ENCODE measurements around the gene FMN1.

Gene FMN1

DNA sequence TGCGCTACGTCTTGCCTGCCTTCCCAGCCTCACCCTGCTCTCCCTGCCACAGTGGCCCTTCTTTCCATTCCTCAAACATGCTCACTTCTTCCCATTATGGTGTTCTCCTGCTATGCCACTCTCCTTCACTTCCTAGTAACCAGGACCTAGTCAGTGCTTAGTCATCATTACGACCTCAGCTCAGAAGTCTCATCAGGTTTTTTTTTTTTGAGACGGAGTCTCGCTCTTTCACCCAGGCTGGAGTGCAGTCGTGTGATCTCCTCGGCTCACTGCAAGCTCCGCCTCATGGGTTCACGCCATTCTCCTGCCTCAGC lies 327.2 kb downstream of the FMN1 start:
- no peak for TF ChIP-seq ZBTB7A (IDR thresholded peaks at IDR 0.05; ENCODE audit: low read depth)
- TF ChIP-seq, protein P1, sequence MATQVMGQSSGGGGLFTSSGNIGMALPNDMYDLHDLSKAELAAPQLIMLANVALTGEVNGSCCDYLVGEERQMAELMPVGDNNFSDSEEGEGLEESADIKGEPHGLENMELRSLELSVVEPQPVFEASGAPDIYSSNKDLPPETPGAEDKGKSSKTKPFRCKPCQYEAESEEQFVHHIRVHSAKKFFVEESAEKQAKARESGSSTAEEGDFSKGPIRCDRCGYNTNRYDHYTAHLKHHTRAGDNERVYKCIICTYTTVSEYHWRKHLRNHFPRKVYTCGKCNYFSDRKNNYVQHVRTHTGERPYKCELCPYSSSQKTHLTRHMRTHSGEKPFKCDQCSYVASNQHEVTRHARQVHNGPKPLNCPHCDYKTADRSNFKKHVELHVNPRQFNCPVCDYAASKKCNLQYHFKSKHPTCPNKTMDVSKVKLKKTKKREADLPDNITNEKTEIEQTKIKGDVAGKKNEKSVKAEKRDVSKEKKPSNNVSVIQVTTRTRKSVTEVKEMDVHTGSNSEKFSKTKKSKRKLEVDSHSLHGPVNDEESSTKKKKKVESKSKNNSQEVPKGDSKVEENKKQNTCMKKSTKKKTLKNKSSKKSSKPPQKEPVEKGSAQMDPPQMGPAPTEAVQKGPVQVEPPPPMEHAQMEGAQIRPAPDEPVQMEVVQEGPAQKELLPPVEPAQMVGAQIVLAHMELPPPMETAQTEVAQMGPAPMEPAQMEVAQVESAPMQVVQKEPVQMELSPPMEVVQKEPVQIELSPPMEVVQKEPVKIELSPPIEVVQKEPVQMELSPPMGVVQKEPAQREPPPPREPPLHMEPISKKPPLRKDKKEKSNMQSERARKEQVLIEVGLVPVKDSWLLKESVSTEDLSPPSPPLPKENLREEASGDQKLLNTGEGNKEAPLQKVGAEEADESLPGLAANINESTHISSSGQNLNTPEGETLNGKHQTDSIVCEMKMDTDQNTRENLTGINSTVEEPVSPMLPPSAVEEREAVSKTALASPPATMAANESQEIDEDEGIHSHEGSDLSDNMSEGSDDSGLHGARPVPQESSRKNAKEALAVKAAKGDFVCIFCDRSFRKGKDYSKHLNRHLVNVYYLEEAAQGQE (IDR thresholded peaks at IDR 0.05; ENCODE audit: low read depth), result no peak
- TF ChIP-seq CEBPB (IDR thresholded peaks at IDR 0.05), result no peak
- no peak for TF ChIP-seq RAD21 (IDR thresholded peaks at IDR 0.05; ENCODE audit: low read depth)
- TF ChIP-seq TEAD4 (IDR thresholded peaks at IDR 0.05), result no peak
- TF ChIP-seq EP300 (IDR thresholded peaks at IDR 0.05; ENCODE audit: borderline replicate concordance), result no peak
- no peak for TF ChIP-seq NFIC (IDR thresholded peaks at IDR 0.05)
- TF ChIP-seq TCF12 (IDR thresholded peaks at IDR 0.05; ENCODE audit: low read depth), result no peak
- TF ChIP-seq EGR1 (IDR thresholded peaks at IDR 0.05), result no peak
- no peak for TF ChIP-seq CREB1 (IDR thresholded peaks at IDR 0.05; ENCODE audit: low read depth)
- no peak for TF ChIP-seq FOXM1 (IDR thresholded peaks at IDR 0.05; ENCODE audit: borderline replicate concordance, low read depth)
- TF ChIP-seq, protein P2, sequence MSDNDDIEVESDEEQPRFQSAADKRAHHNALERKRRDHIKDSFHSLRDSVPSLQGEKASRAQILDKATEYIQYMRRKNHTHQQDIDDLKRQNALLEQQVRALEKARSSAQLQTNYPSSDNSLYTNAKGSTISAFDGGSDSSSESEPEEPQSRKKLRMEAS (IDR thresholded peaks at IDR 0.05), result no peak

DNA sequence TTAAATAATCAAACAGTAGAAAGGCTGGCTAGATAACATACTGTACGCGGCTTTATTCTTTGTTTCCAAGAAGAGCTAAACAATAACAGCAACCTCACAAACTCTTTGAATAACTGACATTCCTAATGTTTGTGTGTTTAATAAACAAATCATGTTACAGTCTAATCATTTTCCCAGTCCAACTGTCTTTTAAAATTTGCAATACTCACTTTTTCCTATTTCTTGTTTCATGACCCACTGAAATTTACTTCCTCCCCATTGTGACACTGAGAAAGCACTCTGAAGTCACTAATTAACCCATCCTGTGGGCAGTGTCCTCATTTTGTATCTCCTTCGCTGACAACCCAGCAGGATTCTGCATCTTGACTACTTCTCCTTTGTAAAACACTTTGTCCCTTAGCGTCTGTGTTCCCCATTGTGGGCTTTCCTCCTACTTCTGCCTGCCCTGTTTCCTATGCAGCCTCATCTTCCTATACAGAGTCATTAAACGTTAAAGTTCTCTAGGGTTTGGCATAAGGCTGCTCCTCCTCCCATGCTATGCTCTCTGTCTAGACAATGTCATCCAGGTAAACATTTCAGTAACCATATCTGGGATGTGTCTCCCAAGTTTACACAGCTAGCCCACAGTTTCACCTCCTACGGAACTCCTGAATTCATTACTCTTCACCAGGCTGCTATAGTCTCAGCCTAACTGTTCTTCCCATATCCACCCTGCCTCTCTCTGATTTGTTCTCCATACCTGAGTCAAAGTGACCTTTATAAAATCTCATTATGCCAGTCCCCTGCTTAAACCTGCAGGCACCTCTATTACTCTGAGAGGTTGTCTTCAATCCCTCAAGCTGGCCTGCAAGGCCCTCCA lies 327.8 kb downstream of the FMN1 start:
- TF ChIP-seq, protein P3, sequence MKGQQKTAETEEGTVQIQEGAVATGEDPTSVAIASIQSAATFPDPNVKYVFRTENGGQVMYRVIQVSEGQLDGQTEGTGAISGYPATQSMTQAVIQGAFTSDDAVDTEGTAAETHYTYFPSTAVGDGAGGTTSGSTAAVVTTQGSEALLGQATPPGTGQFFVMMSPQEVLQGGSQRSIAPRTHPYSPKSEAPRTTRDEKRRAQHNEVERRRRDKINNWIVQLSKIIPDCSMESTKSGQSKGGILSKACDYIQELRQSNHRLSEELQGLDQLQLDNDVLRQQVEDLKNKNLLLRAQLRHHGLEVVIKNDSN (IDR thresholded peaks at IDR 0.05), result no peak
- TF ChIP-seq FOXM1 (IDR thresholded peaks at IDR 0.05; ENCODE audit: borderline replicate concordance, low read depth), result no peak
- no peak for TF ChIP-seq TAF1 (IDR thresholded peaks at IDR 0.05; ENCODE audit: low read depth)
- no peak for TF ChIP-seq CEBPB (IDR thresholded peaks at IDR 0.05)
- TF ChIP-seq, protein P2 (IDR thresholded peaks at IDR 0.05), result no peak
- no peak for TF ChIP-seq EGR1 (IDR thresholded peaks at IDR 0.05)
- TF ChIP-seq RAD21 (IDR thresholded peaks at IDR 0.05; ENCODE audit: low read depth), result no peak
- TF ChIP-seq YY1 (IDR thresholded peaks at IDR 0.05; ENCODE audit: low read depth), result no peak
- no peak for TF ChIP-seq TEAD4 (IDR thresholded peaks at IDR 0.05)
- no peak for TF ChIP-seq CREB1 (IDR thresholded peaks at IDR 0.05; ENCODE audit: low read depth)
- TF ChIP-seq EP300 (IDR thresholded peaks at IDR 0.05; ENCODE audit: borderline replicate concordance), result no peak
- TF ChIP-seq NFIC (IDR thresholded peaks at IDR 0.05), result no peak
- TF ChIP-seq, protein P1 (IDR thresholded peaks at IDR 0.05; ENCODE audit: low read depth), result no peak

DNA sequence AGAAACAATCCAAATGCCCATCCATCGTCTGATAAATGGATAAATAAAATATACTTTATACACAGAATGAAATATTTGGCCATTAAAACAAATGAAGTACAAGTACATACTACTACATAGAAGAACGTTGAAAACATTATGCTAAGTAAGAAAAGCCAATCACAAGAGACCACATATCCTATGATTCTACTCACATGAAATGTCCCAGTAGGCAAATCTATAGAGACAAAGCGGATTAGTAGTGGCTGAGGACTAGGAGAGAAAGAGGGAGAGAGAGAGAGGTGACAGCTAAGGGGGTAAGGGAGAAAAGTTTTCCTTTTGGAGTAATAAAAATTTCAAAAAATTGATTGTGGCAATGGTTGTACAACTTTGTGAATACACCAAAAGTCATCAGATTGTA lies 329.7 kb downstream of the FMN1 start:
- TF ChIP-seq FOXM1 (IDR thresholded peaks at IDR 0.05; ENCODE audit: borderline replicate concordance, low read depth) (no peak), EP300 (IDR thresholded peaks at IDR 0.05; ENCODE audit: borderline replicate concordance) (no peak), TCF12 (IDR thresholded peaks at IDR 0.05; ENCODE audit: low read depth) (no peak), EGR1 (IDR thresholded peaks at IDR 0.05) (no peak), TEAD4 (IDR thresholded peaks at IDR 0.05) (no peak), RAD21 (IDR thresholded peaks at IDR 0.05; ENCODE audit: low read depth) (no peak), YY1 (IDR thresholded peaks at IDR 0.05; ENCODE audit: low read depth) (no peak), TAF1 (IDR thresholded peaks at IDR 0.05; ENCODE audit: low read depth) (no peak), NFIC (IDR thresholded peaks at IDR 0.05) (no peak), CEBPB (IDR thresholded peaks at IDR 0.05) (no peak), CREB1 (IDR thresholded peaks at IDR 0.05; ENCODE audit: low read depth) (no peak), ZBTB7A (IDR thresholded peaks at IDR 0.05; ENCODE audit: low read depth) (no peak)
- TF ChIP-seq, protein P3 (IDR thresholded peaks at IDR 0.05), result no peak
- TF ChIP-seq, protein P2 (IDR thresholded peaks at IDR 0.05), result no peak
- TF ChIP-seq, protein P1 (IDR thresholded peaks at IDR 0.05; ENCODE audit: low read depth), result no peak

DNA sequence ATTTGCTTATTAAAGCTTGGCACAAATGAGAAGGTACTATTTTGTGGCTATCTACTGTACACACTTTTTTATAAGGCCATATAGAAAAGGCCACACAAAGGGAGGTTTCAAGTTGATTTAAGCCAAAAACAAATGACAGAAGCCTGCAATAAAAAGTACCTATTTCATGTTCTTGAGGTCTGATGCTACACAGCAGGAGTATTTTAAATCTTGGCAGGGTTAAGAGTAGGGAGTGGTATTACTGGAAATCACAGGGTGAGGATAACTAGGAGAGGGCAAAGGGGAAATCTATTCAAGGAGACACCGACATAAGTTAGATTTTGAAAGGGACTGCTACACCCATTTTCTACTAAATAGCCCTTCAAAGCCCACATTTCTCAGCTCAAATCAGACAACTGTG lies 330.5 kb downstream of the FMN1 start:
- TF ChIP-seq CREB1 (IDR thresholded peaks at IDR 0.05; ENCODE audit: low read depth), result no peak
- no peak for TF ChIP-seq EGR1 (IDR thresholded peaks at IDR 0.05)
- TF ChIP-seq YY1 (IDR thresholded peaks at IDR 0.05; ENCODE audit: low read depth), result no peak
- TF ChIP-seq EP300 (IDR thresholded peaks at IDR 0.05; ENCODE audit: borderline replicate concordance), result no peak
- no peak for TF ChIP-seq FOXM1 (IDR thresholded peaks at IDR 0.05; ENCODE audit: borderline replicate concordance, low read depth)
- no peak for TF ChIP-seq CEBPB (IDR thresholded peaks at IDR 0.05)
- TF ChIP-seq TAF1 (IDR thresholded peaks at IDR 0.05; ENCODE audit: low read depth), result no peak
- TF ChIP-seq NFIC (IDR thresholded peaks at IDR 0.05), result no peak
- TF ChIP-seq, protein P1 (IDR thresholded peaks at IDR 0.05; ENCODE audit: low read depth), result no peak
- TF ChIP-seq TCF12 (IDR thresholded peaks at IDR 0.05; ENCODE audit: low read depth), result no peak
- no peak for TF ChIP-seq ZBTB7A (IDR thresholded peaks at IDR 0.05; ENCODE audit: low read depth)
- TF ChIP-seq, protein P3 (IDR thresholded peaks at IDR 0.05), result no peak
- TF ChIP-seq, protein P2 (IDR thresholded peaks at IDR 0.05), result no peak
- no peak for TF ChIP-seq RAD21 (IDR thresholded peaks at IDR 0.05; ENCODE audit: low read depth)
- TF ChIP-seq TEAD4 (IDR thresholded peaks at IDR 0.05), result no peak

All from Ishikawa (cell line).